SK-N-MC (cell line): Measurements from ENCODE around the gene FMNL3.

Experiments used
- EZH2 ChIP-seq: fragments of 200-600 bp; sonication (generic); IDR thresholded peaks from one replicate; pipeline ENCODE4 v1.6.1; 2017; ENCODE audit warnings: antibody characterized with exemption
- FOXP2 ChIP-seq: optimal IDR thresholded peaks from 2 replicates; pipeline ENCODE3; 2011; ENCODE audit warnings: mild to moderate bottlenecking, moderate library complexity; ENCODE audit not compliant: insufficient read depth; ENCODE audit errors: extremely low read length, control extremely low read depth
- POLR2AphosphoS5 ChIP-seq: IDR thresholded peaks from 2 replicates; pipeline ENCODE4 v1.6.1; 2012; ENCODE audit warnings: mild to moderate bottlenecking, low read depth, low read length, borderline replicate concordance

GRCh38 chr12:49631336-49631907, 75.8 kb downstream of the FMNL3 start:
- TF ChIP-seq EZH2 (no peak), POLR2AphosphoS5 (no peak), FOXP2 (no peak)
